Liver (tissue), 3 donors: ENCODE data around the gene ITGB7.

Experiments
- ATF3 ChIP-seq: IDR thresholded peaks from 2 replicates; pipeline ENCODE4 v1.6.1; 2016; ENCODE audit warnings: antibody characterized with exemption
- CTCF ChIP-seq: fragments of 150-350 bp; IDR thresholded peaks from 2 replicates; pipeline ENCODE4 v1.5.1; 2017; ENCODE audit warnings: improper control_type of control experiment, low read depth, low read length; ENCODE audit not compliant: missing input control
- GABPA ChIP-seq, 2 donors: IDR thresholded peaks in 1 of 2; conservative IDR thresholded peaks in 1 of 2; 2 replicates each; pipeline ENCODE4 v1.6.1; 2016; ENCODE audit warnings: antibody characterized with exemption in 2 of 2, mild to moderate bottlenecking in 1 of 2, moderate library complexity in 1 of 2
- TAF1 ChIP-seq: conservative IDR thresholded peaks from 2 replicates; pipeline ENCODE4 v1.6.1; 2016; ENCODE audit warnings: antibody characterized with exemption, mild to moderate bottlenecking
- TF ChIP-seq, protein P1 (sequence below): IDR thresholded peaks from 2 replicates; pipeline ENCODE4 v1.6.1; 2016; ENCODE audit warnings: antibody characterized with exemption, mild to moderate bottlenecking
- donor health status: healthy.
- donor health status: healthy.

- TF ChIP-seq CTCF (no peak), TAF1 (no peak), ATF3 (no peak), GABPA (IDR thresholded peaks at IDR 0.05 in 1 of 2, conservative IDR thresholded peaks at IDR 0.05 in 1 of 2) (no peak)
- TF ChIP-seq, protein P1, sequence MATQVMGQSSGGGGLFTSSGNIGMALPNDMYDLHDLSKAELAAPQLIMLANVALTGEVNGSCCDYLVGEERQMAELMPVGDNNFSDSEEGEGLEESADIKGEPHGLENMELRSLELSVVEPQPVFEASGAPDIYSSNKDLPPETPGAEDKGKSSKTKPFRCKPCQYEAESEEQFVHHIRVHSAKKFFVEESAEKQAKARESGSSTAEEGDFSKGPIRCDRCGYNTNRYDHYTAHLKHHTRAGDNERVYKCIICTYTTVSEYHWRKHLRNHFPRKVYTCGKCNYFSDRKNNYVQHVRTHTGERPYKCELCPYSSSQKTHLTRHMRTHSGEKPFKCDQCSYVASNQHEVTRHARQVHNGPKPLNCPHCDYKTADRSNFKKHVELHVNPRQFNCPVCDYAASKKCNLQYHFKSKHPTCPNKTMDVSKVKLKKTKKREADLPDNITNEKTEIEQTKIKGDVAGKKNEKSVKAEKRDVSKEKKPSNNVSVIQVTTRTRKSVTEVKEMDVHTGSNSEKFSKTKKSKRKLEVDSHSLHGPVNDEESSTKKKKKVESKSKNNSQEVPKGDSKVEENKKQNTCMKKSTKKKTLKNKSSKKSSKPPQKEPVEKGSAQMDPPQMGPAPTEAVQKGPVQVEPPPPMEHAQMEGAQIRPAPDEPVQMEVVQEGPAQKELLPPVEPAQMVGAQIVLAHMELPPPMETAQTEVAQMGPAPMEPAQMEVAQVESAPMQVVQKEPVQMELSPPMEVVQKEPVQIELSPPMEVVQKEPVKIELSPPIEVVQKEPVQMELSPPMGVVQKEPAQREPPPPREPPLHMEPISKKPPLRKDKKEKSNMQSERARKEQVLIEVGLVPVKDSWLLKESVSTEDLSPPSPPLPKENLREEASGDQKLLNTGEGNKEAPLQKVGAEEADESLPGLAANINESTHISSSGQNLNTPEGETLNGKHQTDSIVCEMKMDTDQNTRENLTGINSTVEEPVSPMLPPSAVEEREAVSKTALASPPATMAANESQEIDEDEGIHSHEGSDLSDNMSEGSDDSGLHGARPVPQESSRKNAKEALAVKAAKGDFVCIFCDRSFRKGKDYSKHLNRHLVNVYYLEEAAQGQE: no peak
Measured at GRCh38 chr12:53205747-53206419, 1.2 kb downstream of the ITGB7 start.
